GM19035 (cell line): Measurements from ENCODE around the gene KRTAP9-1.
"Not testable (repeated sequence)": the region's sequence is repeated elsewhere in the genome, so short reads cannot be mapped to it uniquely, and the experiment has no call there.

Source experiments
- ATAC-seq: cut with Tn5 transposase; IDR thresholded peaks from one replicate; pipeline ENCODE4 v1.9.1; 2021; ENCODE audit not compliant: unreplicated experiment

Gene KRTAP9-1, protein sequence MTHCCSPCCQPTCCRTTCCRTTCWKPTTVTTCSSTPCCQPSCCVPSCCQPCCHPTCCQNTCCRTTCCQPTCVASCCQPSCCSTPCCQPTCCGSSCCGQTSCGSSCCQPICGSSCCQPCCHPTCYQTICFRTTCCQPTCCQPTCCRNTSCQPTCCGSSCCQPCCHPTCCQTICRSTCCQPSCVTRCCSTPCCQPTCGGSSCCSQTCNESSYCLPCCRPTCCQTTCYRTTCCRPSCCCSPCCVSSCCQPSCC

DNA sequence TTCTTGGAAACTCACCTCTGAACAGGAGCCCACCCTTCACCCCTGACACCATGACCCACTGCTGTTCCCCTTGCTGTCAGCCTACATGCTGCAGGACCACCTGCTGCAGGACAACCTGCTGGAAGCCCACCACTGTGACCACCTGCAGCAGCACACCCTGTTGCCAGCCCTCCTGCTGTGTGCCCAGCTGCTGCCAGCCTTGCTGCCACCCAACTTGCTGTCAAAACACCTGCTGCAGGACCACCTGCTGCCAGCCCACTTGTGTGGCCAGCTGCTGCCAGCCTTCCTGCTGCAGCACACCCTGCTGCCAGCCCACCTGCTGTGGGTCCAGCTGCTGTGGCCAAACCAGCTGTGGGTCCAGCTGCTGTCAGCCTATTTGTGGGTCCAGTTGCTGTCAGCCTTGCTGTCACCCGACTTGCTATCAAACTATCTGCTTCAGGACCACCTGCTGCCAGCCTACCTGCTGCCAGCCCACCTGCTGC lies at the start of gene KRTAP9-1:
Gene KRTAP9-1 (plus strand): TSS at position 51 of the 482 bp plus-strand sequence. CDS start 0 bp downstream, at position 51.
- ATAC-seq, result not testable (repeated sequence)

DNA sequence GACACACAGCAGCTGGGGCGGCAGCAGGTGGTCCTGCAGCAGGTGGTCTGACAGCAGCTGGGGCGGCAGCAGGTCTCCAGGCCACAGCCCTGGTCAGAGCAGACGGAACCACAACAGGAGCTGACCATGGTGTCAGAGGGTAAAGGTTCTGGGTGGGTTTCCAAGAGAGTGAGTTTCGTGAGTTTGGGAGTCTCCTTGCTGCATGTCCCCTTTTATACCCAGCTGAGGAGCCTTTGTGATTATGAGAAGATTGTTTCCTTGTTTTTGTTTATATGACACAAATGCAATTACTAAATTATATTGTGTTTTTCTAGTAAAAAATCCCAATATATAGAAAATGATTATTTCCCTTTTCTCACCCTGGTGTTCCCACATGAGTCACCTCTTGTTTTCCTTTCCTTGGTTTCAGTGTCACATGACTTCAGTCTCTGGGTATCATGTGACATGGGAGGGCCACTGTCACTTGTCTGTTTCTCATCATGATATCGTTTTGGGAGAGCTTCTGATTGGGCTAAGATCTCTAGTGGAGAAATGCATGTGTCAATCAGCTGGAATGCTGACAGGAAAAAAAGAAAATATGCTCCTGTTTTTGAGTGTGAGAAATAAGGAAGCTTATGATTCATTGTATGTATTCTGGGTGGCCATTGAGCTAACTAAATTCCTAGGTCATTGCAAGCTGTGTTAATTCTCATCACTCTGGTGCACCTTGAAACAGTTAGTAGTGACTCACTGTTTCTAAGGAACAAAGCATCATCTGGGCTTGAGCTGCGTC lies 49.1 kb upstream of the KRTAP9-1 start, which contains the start of gene KRTAP4-6:
Gene KRTAP4-6 (minus strand): TSS at position 185 of the 772 bp plus-strand sequence. CDS start 57 bp downstream, at position 128.
- no peak for ATAC-seq

DNA sequence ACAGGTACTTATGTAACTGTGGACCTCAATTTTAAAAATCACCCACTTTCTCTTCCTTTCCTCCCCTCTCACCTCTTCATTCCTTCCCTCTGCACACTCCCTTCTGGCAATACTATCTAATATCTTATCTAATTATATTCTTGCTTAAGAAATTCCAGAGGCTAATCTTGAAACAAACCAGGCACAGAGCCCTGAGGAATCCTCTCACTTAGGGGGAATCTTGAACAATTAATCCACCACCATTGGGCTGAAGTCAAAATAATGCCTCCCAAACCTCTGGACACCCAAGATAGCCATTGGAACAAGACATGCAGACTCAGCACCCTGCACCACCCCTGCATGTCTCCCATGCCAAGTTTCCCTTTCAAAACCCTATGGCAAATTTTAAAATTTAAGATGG lies 48.3 kb upstream of the KRTAP9-1 start:
- no peak for ATAC-seq

DNA sequence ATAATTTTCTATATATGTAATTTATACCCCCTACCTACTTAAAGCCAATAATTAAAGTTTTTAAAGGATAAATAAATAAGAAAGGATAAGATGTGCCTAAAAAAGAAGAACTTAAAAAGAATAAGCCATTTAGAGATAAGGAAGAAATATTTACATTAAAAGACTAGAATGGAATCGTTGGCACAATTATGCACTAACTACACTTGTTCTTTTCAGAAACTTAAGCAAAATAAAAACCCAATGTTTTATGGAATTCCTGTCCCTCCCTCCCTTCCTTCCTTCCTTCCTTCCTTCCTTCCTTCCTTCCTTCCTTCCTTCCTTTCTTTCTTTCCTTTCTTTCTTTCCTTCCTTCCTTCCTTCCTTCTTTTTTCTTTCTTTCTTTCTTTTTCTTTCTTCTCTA lies 44.8 kb upstream of the KRTAP9-1 start:
- ATAC-seq, result no peak

DNA sequence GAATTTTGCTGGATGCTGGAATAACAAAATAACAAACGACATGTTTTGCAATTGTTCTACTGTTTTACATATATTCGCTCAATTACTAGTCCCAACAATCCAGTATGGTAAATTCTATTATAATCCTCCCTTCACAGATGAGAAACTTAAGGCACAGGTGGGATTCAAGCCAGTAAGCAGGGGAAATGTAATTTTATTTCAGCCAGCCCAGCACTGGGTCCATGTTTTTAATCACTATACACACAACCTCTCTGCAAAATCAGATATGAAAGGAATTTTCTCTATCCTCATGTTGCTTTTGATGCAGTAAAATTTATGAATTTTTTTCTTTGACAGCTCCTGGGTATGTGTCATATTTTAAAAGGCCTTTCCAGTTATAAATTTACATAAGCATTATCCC lies 44.4 kb upstream of the KRTAP9-1 start:
- no peak for ATAC-seq

DNA sequence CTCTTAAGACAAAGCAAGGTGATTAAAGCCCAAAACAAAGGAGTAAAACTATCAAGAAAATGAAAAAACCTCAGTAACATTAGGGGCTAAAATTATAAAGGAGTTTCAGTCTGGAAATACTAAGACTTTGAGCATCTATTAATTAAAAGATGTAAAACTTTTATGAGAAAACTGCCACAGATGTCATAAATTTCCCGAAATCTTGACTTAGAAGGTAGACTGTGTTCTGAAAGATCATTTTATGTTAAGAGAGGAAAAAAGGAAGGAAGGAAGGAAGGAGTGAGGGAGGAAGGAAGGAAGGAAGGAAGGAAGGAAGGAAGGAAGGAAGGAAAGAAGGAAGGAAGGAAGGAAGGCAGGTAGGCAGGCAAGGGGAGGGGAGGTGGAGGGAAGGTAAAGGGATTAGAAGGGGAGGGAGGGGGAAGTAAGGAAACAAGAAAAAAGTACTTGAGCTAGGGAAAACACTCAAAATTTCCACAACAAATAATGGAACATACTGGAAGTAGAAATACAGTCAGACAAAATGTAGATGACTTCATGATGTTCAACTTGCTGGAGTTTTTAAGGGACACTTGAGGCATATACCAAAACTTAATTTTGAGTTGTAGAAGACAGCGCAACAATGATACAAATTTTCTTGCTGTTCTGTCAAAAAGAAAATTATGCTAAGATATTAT lies 42.0 kb upstream of the KRTAP9-1 start:
- no peak for ATAC-seq

DNA sequence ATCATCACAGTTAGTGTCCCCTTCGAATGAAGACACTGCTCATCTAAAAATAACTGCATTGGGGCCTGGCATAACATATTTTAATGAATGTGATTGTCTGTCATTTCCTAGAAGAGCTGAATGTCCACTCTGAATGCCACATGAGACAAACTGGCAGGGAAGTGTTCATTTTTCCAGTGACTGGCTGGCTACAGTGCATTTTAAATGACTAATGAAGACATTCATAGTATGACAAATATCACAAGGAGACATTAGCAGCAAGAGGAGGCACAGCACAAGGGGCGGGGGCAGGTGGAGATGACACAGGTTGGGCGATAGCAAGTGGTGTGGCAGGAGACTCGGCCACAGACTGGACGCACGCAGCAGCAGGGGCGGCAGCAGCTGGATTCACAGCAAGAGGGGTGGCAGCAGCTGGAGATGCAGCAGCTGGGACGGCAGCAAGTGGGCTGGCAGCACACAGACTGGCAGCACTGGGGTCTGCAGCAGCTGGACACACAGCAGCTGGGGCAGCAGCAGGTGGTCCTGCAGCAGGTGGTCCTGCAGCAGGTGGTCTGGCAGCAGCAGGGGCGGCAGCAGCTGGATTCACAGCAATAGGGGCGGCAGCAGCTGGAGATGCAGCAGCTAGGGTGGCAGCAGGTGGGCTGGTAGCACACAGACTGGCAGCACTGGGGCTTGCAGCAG lies 40.6 kb upstream of the KRTAP9-1 start:
- ATAC-seq, result not testable (repeated sequence)

DNA sequence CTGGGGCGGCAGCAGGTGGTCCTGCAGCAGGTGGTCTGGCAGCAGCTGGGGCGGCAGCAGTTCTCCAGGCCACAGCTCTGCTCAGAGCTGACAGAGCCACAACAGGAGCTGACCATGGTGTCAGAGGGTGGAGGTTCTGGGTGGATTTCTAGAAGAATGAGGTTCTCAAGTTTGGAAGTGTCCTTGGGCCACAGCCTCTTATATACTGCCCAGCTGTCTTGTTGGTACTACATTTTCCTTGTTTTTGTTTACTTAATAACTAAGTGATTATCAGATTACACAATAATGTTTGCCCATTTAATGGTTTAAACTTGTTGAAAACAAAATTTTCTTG lies 40.1 kb upstream of the KRTAP9-1 start, which contains the start of gene KRTAP4-5:
Gene KRTAP4-5 (minus strand): TSS at position 174 of the 334 bp plus-strand sequence. CDS start 58 bp downstream, at position 116.
- no peak for ATAC-seq

DNA sequence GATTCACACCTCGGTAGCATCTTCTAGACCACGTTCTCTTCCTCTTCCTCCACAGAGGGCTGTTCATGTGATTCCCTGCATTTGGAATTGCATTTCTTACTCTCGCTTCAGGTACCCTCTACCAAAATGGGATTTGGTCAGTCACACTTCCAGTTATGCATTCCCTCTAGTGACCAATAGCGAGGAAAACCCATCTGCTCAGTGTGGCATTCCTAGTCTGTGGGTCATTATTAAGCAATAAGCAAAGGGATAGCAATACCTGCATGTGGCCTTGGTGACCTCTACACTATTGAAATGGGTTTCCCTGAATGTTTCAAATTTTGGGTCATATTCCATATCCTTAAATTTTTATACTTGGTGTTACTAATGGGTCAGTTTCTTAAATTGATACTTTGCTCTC lies 39.7 kb upstream of the KRTAP9-1 start:
- ATAC-seq, result no peak

DNA sequence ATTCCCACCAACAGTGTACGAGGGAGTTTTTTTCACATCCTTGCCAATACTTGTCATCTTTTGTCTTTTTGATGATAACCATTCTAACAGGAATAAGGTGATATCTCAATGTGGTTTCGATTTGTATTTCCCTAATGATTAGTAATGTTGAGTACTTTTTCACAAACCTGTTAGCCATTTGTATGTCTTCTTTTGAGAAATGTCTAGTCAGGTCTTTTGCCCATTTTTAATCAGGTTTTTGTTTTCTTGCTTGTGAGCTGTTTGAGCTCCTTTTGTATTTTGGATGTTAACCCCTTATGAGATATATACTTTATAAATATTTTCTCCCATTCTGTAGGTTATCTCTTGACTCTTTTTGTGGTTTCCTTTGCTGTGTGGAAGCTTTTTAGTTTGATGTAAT lies 38.2 kb upstream of the KRTAP9-1 start:
- no peak for ATAC-seq

DNA sequence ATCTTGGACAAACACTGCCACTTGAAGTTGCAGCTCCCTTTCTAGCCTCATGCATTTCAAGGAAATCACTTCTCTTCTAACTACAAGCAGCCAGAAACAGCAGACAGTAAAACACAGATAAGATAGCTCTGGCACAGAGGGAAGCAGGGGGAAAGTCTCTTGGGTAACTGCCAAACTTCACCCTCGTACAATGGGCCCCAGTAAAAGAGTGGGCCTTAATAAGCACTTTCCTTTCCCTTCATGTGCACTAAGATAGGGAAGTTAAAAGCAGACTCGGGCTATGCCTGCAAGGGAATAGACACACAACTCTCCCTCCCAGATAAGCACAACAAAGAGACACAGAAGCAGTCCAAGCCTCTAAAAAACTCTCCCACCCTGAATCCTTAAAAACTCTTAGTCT lies 35.8 kb upstream of the KRTAP9-1 start:
- no peak for ATAC-seq

DNA sequence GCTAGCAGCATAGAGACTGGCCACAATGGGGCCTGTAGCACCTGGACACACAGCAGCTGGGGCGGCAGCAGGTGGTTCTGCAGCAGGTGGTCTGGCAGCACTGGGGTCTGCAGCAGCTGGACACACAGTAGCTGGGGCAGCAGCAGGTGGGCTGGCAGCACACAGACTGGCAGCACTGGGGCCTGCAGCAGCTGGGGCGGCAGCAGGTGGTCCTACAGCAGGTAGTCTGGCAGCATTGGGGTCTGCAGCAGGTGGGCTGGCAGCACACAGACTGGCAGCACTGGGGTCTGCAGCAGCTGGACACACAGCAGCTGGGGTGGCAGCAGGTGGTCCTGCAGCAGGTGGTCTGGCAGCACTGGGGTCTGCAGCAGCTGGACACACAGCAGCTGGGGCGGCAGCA lies 29.5 kb upstream of the KRTAP9-1 start:
- ATAC-seq, result not testable (repeated sequence)

DNA sequence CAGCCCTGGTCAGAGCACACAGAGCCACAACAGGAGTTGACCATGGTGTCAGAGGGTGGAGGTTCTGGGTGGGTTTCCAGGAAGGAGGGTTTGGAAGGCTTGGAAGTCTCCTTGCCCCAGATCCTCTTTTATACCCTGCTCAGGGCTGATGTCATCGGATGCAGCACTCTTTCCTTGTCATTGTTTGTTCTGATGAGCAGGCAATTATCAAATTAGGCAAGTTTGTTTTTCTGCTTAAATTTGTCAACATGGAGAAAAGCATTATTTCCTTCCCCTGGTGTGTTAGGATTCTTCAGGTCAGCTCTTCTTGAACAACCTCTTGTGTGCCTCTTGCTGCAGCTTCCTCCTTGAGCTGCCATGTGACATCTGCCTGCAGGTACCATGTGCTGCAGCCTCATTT lies 29.0 kb upstream of the KRTAP9-1 start, which contains the start of gene KRTAP4-4:
Gene KRTAP4-4 (minus strand): TSS at position 101 of the 400 bp plus-strand sequence. CDS start 57 bp downstream, at position 44.
- ATAC-seq, result no peak

DNA sequence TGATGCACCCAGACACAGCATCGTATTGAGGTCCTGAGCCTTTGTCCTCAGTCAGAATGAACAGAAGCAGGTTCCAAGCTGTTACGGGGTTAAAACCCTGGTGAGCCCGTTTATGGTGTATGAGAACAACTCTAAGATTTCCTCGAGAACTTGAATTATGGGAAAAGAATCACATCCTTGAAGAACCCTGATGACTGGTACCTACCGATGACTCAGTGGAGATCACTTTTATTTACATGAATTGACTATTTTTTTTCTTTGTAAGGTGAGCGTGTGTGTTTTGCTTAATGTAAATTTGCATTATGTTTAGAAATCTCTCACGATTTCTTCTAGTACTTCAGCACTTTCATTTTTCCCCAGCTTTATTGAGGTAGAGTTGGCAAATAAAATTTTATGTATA lies 25.9 kb upstream of the KRTAP9-1 start:
- ATAC-seq, result no peak

DNA sequence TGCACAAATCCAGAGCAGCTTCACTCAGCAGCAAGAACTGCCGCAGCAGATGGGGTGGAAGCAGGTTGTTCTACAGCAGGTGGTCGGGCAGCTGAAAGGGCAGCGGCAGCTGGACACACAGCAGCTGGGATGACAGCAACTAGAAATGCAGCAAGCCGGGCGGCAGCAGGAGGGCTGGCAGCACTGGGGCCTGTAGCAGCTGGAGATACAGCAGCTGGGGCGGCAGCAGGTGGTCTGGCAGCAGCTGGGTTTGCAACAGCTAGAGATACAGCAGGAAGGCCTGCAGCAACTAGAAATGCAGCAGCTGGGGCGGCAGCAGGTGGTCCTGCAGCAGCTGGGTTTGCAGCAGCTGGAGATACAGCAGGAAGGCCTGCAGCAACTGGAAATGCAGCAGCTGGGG lies 22.1 kb upstream of the KRTAP9-1 start:
- no peak for ATAC-seq

DNA sequence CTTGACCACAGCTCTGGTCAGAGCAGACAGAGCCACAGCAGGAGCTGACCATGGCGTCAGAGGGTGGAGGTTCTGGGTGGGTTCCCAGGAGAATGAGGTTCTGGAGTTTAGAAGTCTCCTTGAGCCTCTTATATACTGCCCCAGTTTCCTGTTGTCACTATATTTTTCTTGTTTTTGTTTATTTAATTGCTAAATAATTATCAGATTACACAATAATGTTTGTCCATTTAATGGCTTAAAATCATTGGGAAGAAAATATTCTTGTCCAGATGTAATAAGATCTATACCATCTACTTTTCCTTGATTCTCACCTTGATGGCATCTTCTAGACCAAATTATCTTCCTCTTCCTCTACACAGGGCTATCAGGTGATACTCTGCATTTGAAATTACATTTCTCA lies 21.6 kb upstream of the KRTAP9-1 start, which contains the start of gene KRTAP4-3:
Gene KRTAP4-3 (minus strand): TSS at position 101 of the 400 bp plus-strand sequence. CDS start 49 bp downstream, at position 52.
- no peak for ATAC-seq

DNA sequence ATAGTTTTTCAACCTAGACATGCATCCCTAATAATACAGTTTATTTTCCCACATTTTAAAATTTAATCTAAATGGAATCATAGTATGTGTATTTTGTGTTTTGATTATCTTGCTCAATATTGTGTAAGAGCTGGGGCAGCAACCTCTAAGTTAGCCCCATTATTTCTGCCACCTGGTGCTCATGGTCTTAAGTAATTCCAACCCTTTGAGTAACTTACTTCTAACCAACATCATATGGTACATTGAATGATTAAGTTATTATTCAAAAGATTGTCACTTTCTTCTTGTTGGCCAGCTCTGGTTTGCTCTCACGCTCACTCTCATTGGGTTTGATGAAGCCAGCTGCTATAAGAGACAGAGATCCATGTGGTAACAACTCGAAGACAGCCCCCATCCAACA lies 17.8 kb upstream of the KRTAP9-1 start:
- ATAC-seq, result no peak

DNA sequence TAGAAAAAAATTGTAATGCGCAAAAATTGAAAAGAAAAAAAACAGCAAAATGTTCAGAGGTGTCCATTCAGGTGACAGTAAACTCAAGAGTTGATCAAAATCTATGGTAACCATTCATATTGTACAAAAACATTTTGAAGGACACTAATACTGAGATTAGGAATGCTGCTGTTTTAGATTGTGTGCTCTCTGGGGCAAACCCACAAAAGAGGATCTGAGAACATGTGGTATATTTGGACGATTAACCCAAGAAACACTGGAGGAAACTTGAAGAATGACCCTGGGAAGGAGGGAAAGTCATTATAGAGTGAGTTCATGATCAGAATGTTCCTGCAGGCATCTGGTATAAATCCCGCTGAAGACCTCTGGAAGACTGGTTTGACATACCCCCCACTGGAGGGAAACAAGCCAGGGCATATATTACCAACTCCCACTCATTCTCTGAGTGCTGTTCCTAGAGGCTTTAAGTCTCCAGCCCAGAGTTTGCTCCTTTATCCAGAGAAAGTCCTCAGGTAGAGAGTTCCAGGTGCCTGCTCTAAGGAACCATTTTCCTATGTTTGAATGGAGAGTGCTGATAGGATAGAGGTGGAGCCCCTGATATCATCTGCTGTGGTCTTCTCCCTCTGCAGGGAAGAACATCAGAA lies 12.8 kb upstream of the KRTAP9-1 start:
- no peak for ATAC-seq

DNA sequence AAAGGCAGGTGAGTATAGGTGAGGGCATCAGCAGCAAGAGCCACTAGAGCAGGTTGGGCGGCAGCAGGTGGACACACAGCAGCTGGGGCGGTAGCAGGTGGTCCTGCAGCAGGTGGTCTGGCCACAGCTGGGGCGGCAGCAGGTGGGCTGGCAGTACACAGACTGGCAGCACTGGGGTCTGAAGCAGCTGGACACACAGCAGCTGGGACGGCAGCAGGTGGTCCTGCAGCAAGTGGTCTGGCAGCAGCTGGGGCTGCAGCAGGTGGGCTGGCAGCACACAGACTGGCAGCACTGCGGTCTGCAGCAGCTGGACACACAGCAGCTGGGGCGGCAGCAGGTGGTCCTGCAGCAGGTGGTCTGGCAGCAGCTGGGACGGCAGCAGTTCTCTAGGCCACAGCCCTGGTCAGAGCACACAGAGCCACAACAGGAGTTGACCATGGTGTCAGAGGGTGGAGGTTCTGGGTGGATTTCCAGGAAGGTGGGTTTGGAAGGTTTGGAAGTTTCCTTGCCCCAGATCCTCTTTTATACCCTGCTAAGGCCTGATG lies 11.9 kb upstream of the KRTAP9-1 start, which contains the start of gene KRTAP4-2:
Gene KRTAP4-2 (minus strand): TSS at position 495 of the 545 bp plus-strand sequence. CDS start 57 bp downstream, at position 438.
- ATAC-seq, result no peak

DNA sequence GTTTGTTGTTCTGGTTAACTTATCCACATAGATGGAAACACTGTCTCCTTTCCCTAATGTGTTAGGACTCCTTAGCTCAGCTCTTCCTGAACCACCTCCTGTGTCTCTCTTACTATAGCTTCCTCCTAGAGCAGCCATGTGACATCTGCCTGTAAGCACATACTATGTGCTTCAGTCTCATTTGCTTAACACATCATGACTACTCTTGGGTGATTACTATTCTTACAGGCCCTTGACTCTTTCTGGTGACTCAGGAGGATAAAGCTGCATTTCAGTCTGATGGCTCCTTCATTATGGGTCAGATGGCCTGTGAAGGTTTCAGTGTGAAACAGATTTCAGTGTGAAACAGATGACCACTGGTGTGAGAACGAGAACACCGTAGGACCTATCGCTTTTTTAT lies 11.3 kb upstream of the KRTAP9-1 start:
- ATAC-seq, result no peak
